T47D (cell line): ENCODE measurements around the gene HOXA3.

Experiments used
- DNase-seq, 2 experiments: peaks; one replicate each; pipeline versions ENCODE4 v3.0.0 to v3.0.0-alpha.2; 2011 to 2012; ENCODE audit warnings: low read depth in 1 of 2, low spot score in 1 of 2
- JUND ChIP-seq: IDR thresholded peaks from 2 replicates; pipeline ENCODE4 v1.6.1; 2012; ENCODE audit warnings: low read depth
- in situ Hi-C: cut with HindIII; loops from 2 replicates; pipeline ENCODE4 v1.10.0; 2016; ENCODE audit warnings: low sequenced_read_pairs, low pct_unique_long_range_greater_than_20kb

The HOXA3 gene

GRCh38 chr7:27165089-27165995, 13.0 kb upstream of the HOXA3 start, which contains the start of gene HOXA9:
Gene HOXA9 (minus strand): TSS chr7:27165537. CDS start chr7:27165457, 80 bp downstream.
- in situ Hi-C loops = no loop called here
- DNase-seq = no peak
- TF ChIP-seq JUND = no peak

- no peak for TF ChIP-seq JUND
- in situ Hi-C loops = no loop called here
- no peak for DNase-seq
Measured at GRCh38 chr7:27164367-27165088, 12.1 kb upstream of the HOXA3 start.

GRCh38 chr7:27164045-27164366, 11.6 kb upstream of the HOXA3 start:
- in situ Hi-C loops = no loop called here
- no peak for DNase-seq
- TF ChIP-seq JUND = no peak

GRCh38 chr7:27163288-27164044, 11.1 kb upstream of the HOXA3 start:
- no peak for DNase-seq
- in situ Hi-C loops = no loop called here
- TF ChIP-seq JUND = no peak

GRCh38 chr7:27162561-27163287, 10.3 kb upstream of the HOXA3 start:
- in situ Hi-C loops = no loop called here
- no peak for TF ChIP-seq JUND
- DNase-seq = no peak

- no peak for TF ChIP-seq JUND
- DNase-seq = no peak
- in situ Hi-C loops = no loop called here
Measured at GRCh38 chr7:27161721-27162560, 9.6 kb upstream of the HOXA3 start.

- DNase-seq = no peak
- in situ Hi-C loops = no loop called here
- no peak for TF ChIP-seq JUND
Measured at GRCh38 chr7:27161214-27161720, 8.9 kb upstream of the HOXA3 start.

GRCh38 chr7:27160546-27161213, 8.3 kb upstream of the HOXA3 start:
- peak; percentile 87 to 98 for DNase-seq
- no peak for TF ChIP-seq JUND
- in situ Hi-C loops = no loop called here

GRCh38 chr7:27160145-27160545, 7.8 kb upstream of the HOXA3 start:
- no peak for TF ChIP-seq JUND
- no peak for DNase-seq
- in situ Hi-C loops = no loop called here

- no peak for TF ChIP-seq JUND
- no peak for DNase-seq
- in situ Hi-C loops = no loop called here
Measured at GRCh38 chr7:27159266-27160144, 7.1 kb upstream of the HOXA3 start.
